ENCODE data around the gene G6PC2. TPM values are rescaled to one million over a fixed set of nuclear protein-coding genes. Genes with fewer than 3 reads are reported as not detected.

The G6PC2 gene
- polyA plus RNA-seq, 1 donor from 2014 or later, result not detected

DNA sequence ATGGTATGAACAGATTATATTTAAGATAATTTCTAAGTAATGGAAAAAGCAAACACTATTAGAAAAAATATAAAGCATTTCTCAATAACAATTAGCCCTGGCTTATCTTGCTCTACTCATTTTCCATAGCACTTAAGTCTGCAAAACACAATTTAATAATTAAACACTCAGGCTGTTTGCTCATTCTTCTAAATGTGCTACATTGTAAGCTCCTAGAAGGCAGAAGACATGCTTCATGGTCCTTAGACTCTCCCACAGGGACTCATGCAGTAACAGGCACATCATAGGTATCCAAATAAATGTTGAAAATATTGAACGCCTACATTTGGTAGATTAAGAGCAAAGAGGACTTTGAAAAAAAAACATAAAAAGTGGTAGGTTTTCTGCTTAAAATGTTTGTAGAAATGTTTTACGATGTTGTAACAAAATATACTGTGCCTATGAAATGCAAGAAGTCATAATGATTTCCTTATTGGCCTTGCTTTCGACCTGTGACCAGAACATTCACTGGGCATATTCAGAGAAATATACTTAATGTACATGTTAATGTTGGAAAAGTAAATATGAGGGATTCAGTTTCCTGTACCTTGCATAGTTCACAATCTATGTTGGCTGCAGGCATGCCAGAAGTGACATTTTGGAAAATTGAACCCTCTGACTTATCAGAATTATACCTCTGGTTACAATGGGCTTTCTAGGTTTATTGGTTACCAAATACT is 27.2 kb downstream of the G6PC2 start:
- TF ChIP-seq REST (IDR thresholded peaks at IDR 0.05; ENCODE audit: borderline replicate concordance), result no peak
- no peak for TF ChIP-seq POLR2AphosphoS5 (IDR thresholded peaks at IDR 0.05)
- TF ChIP-seq RAD21 (conservative IDR thresholded peaks at IDR 0.05), result no peak
- TF ChIP-seq SMC3 (conservative IDR thresholded peaks at IDR 0.05; ENCODE audit: poor library complexity), result no peak
- TF ChIP-seq TAF1 (IDR thresholded peaks at IDR 0.05; ENCODE audit: low read depth), result no peak
- no peak for TF ChIP-seq EZH2 (IDR thresholded peaks at IDR 0.05; ENCODE audit: borderline replicate concordance, insufficient read depth, low read length, poor library complexity, severe bottlenecking)
- TF ChIP-seq EP300 (conservative IDR thresholded peaks at IDR 0.05; ENCODE audit: poor library complexity, severe bottlenecking), result no peak
- TF ChIP-seq MXI1 (conservative IDR thresholded peaks at IDR 0.05; ENCODE audit: poor library complexity, severe bottlenecking), result no peak
- no peak for TF ChIP-seq CTCF (IDR thresholded peaks at IDR 0.05; ENCODE audit: poor library complexity, severe bottlenecking)
- no peaks in the 10 kb centered on the region for H3K36me3 ChIP-seq (ENCODE audit: insufficient read depth, low read length)

DNA sequence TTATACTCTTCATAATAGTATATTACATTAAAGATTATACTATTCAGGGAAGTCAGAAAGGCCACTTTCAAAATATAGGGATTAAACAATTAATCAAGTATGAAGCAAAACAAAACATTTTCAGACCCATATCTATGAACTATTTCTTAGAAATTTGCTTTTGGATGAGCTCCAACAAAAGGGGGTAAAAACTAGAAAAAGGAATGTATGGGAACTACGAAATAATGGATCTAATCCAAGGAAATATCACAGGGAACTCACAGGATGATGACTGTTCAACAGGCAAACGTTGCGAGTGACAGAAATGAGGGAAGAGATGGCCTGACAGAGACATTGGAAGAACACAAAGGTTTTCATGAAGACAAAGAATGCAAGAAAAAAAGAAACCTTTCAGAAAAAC is 27.9 kb downstream of the G6PC2 start:
- H3K4me2 ChIP-seq (ENCODE audit: low read length), result no peak overlapping the region
- H2AFZ ChIP-seq (ENCODE audit: low read depth, low read length), result no peak overlapping the region
- H3K9ac ChIP-seq (ENCODE audit: low read length), result no peak overlapping the region
- no peak overlapping the region for H3K4me3 ChIP-seq (ENCODE audit: low read length)
- H3K9me3 ChIP-seq (ENCODE audit: low read length), result no peaks in the 10 kb centered on the region
- no peak for TF ChIP-seq CTCF (IDR thresholded peaks at IDR 0.05; ENCODE audit: poor library complexity, severe bottlenecking)
- no peak for TF ChIP-seq MXI1 (conservative IDR thresholded peaks at IDR 0.05; ENCODE audit: poor library complexity, severe bottlenecking)
- TF ChIP-seq TAF1 (IDR thresholded peaks at IDR 0.05; ENCODE audit: low read depth), result no peak
- TF ChIP-seq SMC3 (conservative IDR thresholded peaks at IDR 0.05; ENCODE audit: poor library complexity), result no peak
- TF ChIP-seq REST (IDR thresholded peaks at IDR 0.05; ENCODE audit: borderline replicate concordance), result no peak
- no peak for TF ChIP-seq EZH2 (IDR thresholded peaks at IDR 0.05; ENCODE audit: borderline replicate concordance, insufficient read depth, low read length, poor library complexity, severe bottlenecking)
- no peak for TF ChIP-seq EP300 (conservative IDR thresholded peaks at IDR 0.05; ENCODE audit: poor library complexity, severe bottlenecking)
- TF ChIP-seq RAD21 (conservative IDR thresholded peaks at IDR 0.05), result no peak
- TF ChIP-seq POLR2AphosphoS5 (IDR thresholded peaks at IDR 0.05), result no peak
- H3F3A ChIP-seq (ENCODE audit: insufficient read depth, low read length, poor library complexity, severe bottlenecking), result no peaks in the 10 kb centered on the region
- no peak overlapping the region for H3K27ac ChIP-seq (ENCODE audit: low read length)
- no peaks in the 10 kb centered on the region for H3K36me3 ChIP-seq (ENCODE audit: insufficient read depth, low read length)
- no peaks in the 10 kb centered on the region for H3K79me2 ChIP-seq (replicated peaks; ENCODE audit: insufficient read depth, low read length)
- H4K20me1 ChIP-seq (ENCODE audit: insufficient read depth), result no peaks in the 10 kb centered on the region
- no peaks in the 10 kb centered on the region for H3K9me2 ChIP-seq (ENCODE audit: insufficient read depth, low read length)
- H3K27me3 ChIP-seq (ENCODE audit: insufficient read depth, low read depth, low read length), result no peaks in the 10 kb centered on the region

More for the DNA sequence above, 27.2 kb downstream of the G6PC2 start:
- no peaks in the 10 kb centered on the region for H3K9me2 ChIP-seq (ENCODE audit: insufficient read depth, low read length)
- no peak overlapping the region for H3K9ac ChIP-seq (ENCODE audit: low read length)
- H3K79me2 ChIP-seq (replicated peaks; ENCODE audit: insufficient read depth, low read length), result no peaks in the 10 kb centered on the region
- H3K9me3 ChIP-seq (ENCODE audit: low read length), result no peaks in the 10 kb centered on the region
- no peaks in the 10 kb centered on the region for H3K27me3 ChIP-seq (ENCODE audit: insufficient read depth, low read depth, low read length)
- H3K4me3 ChIP-seq (ENCODE audit: low read length), result no peak overlapping the region
- H3F3A ChIP-seq (ENCODE audit: insufficient read depth, low read length, poor library complexity, severe bottlenecking), result no peaks in the 10 kb centered on the region
- H2AFZ ChIP-seq (ENCODE audit: low read depth, low read length), result no peak overlapping the region
- no peak overlapping the region for H3K27ac ChIP-seq (ENCODE audit: low read length)
- no peak overlapping the region for H3K4me2 ChIP-seq (ENCODE audit: low read length)
- no peaks in the 10 kb centered on the region for H4K20me1 ChIP-seq (ENCODE audit: insufficient read depth)
